Hematopoietic multipotent progenitor cell treated with erythropoietin and hydrocortisone succinate and interleukin-3 and kit ligand, for 4 days (in vitro differentiated cells): Measurements from ENCODE around the gene HENMT1.
"Not testable (repeated sequence)": the region's sequence is repeated elsewhere in the genome, so short reads cannot be mapped to it uniquely, and the experiment has no call there.

Experiments
- DNase-seq: peaks from one replicate; pipeline ENCODE4 v3.0.0-alpha.2; 2015

Gene HENMT1

GRCh38 chr1:108670131-108670773, 9.4 kb upstream of the HENMT1 start:
- no peak for DNase-seq

- no peak for DNase-seq
These were observed 8.8 kb upstream of the HENMT1 start for GRCh38 chr1:108669679-108670078.

DNA sequence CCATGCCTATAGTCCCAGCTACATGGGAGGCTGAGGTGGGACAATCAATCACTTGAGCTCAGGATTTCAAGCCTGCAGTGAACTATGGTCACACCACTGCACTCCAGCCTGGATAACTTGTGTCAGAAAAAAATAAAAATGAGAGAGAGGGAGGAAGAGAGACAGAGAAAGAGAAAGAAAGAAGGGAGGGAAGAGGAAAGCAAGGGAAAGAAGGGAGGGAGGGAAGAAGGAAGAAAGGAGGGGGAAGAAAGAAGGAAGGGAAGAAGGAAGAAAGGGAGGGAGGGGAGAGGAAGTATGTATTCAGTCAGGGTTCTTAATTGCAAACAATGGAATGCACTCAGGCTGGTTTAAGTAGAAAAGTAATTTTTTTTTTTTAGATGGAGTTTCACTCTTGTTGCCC, 7.9 kb upstream of the HENMT1 start:
- no peak for DNase-seq

DNA sequence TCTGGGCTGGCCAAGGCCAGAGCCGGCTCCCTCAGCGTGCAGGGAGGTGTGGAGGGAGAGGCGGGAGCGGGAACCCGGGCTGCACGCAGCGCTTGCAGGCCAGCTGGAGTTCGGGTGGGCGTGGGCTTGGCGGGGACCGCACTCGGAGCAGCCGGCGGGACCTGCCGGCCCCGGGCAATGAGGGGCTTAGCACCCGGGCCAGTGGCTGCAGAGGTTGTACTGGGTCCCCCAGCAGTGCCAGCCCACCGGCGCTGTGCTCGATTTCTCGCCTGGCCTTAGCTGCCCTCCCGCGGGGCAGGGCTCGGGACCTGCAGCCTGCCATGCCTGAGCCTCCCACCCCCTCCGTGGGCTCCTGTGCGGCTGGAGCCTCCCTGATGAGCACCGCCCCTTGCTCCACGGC, 6.5 kb upstream of the HENMT1 start:
- not testable (repeated sequence) for DNase-seq

DNA sequence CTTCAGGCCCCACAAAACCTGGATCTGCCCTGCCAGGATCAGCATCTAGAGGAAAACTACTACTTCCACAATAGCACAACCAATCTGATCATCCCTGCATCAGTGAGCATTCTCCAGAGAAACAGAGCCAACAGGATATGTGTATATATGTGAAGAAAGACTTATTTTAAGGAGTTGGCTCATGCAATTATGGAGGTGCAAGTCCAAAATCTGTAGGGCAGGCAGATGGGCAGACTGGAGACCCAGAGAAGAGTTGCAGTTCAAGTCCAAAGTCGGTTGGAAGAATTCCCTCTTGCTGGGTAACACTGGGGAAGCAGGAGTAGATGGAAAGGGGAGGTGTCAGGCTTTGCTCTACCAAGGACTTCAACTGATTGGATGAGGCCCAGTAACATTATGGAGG, 4.9 kb upstream of the HENMT1 start:
- no peak for DNase-seq

GRCh38 chr1:108665067-108665466, 4.2 kb upstream of the HENMT1 start:
- no peak for DNase-seq

GRCh38 chr1:108664481-108664880, 3.6 kb upstream of the HENMT1 start:
- peak; percentile 59 for DNase-seq

GRCh38 chr1:108663074-108663473, 2.2 kb upstream of the HENMT1 start:
- no peak for DNase-seq

DNA sequence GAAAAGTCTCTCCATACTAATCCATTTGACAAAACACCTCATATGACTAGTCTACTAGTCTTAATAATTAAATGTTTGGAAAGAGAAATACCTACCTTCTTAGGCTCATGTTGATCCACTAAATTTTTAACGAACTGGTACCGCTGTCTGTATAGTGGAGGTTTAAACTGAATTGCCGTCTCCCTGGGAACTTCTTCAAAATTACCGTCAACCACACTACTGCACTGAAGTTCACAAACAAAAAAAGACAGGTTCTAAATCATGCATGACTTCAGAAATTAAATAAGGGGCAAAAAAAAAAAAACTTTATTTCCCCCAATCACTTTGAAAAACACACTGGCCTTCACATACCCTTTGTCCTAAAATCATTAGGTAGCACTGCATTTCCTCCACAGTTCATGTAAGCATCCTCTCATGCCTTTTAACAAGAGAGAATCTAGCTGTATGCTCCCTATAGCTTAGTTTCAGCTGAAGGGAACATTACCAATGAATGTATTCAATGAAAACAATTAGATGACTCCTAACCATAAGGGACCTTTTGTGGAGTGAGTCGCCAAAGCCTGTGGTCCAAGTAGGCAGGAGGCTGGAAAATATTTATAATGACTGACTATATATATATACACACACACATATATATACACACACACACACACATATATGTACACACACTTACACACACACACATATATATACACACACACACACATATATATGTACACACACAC, 3.4 kb downstream of the HENMT1 start:
- no peak for DNase-seq

GRCh38 chr1:108653431-108654105, 7.3 kb downstream of the HENMT1 start:
- DNase-seq, result peak; percentile 29

- peak; percentile 94 for DNase-seq
These were observed 14.1 kb downstream of the HENMT1 start for GRCh38 chr1:108646648-108647269.

- no peak for DNase-seq
These were observed 14.6 kb downstream of the HENMT1 start for GRCh38 chr1:108646265-108646647.

GRCh38 chr1:108645564-108646184, 15.2 kb downstream of the HENMT1 start:
- DNase-seq, result peak; percentile 64

- DNase-seq, result peak; percentile 80
These were observed 15.9 kb downstream of the HENMT1 start for GRCh38 chr1:108644984-108645383.

DNA sequence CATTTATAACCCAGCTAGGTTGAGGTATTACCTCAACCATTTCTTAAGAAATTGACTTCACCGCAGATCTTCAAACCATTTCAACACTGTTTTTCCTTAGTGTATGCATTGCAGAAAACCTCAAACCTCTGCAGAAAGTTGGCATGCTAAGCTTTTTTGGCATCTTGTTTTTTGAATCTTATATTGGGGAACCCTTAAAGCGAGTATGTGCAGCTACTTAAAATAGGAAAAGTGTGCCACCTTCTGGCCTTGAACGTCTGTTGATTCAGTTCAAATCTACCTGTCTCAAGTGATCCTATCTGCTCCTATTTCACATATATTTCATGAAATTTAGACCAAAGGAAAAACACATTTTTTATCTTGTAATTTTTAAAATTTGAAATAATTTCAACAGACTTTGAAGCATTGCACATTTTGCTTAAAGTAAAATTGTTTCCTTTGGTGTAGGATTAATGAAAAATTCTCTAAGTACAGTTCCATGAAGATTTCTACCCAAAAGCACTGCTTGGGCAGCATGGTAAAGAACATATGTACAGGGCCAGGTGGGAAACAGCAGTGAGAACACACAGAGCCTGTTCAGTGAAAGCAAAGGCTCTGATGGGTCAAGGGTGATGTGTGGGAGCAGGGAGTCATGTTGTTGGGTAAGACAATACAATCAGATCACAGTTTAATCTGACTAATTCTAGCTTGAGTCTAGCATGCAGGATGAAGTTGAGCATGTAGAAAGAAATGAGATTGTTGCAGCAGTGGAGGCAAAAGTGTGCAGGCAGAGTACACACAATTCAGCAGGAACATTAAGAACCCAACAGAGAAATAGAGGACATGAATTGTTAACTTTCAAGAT, 17.2 kb downstream of the HENMT1 start:
- DNase-seq, result peak; percentile 88

DNA sequence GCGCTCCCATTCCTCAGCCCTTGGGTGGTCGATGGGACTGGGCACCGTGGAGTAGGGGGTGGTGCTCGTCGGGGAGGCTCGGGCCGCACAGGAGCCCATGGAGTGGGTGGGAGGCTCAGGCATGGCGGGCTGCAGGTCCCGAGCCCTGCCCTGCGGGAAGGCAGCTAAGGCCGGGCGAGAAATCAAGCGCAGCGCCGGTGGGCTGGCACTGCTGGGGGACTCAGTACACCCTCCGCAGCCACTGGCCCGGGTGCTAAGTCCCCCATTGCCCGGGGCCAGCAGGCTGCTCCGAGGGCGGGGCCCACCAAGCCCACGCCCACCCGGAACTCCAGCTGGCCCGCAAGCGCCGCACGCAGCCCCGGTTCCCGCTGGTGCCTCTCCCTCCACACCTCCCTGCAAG, 20.0 kb downstream of the HENMT1 start:
- not testable (repeated sequence) for DNase-seq

DNA sequence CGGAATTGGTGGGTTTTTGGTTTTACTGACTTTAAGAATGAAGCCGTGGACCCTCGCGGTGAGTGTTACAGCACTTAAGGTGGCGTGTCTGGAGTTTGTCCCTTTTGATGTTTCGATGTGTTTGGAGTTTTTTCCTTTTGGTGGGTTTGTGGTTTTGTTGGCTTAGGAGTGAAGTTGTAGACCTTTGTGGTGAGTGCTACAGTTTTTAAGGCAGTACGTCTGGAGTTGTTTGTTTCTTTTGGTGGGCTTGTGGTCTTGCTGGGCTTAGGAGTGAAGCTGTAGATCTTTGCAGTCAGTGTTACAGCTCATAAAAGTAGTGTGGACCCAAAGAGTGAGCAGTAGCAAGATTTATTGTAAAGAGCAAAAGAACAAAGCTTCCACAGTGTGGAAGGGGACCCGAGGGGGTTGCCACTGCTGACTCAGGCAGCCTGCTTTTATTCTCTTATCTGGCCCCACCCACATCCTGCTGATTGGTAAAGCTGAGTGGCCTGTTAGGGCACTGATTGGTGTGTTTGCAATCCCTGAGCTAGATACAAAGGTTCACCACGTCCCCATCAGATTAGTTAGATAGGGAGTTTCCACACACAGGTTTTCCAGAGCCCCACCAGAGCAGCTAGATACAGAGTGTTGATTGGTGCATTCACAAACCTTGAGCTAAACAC, 20.9 kb downstream of the HENMT1 start:
- DNase-seq, result peak; percentile 46

DNA sequence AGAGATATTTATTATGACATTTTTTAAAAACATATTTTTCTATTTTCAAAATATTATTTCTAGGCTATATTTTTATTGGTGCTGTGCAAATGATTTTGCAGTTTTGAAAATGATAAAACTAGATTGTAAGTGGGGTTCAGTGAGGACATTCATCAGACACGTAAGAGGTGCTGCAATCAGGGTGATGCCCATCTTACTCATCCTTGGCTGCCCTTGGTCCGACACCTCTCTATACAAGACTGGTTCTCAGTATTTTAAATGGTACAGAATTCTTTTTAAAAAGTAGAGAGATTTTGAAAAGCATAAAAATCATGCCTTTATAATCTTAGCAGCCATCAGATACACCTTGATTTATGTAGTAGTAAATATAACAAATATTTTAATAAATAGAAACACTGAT, 24.0 kb downstream of the HENMT1 start:
- DNase-seq, result no peak

DNA sequence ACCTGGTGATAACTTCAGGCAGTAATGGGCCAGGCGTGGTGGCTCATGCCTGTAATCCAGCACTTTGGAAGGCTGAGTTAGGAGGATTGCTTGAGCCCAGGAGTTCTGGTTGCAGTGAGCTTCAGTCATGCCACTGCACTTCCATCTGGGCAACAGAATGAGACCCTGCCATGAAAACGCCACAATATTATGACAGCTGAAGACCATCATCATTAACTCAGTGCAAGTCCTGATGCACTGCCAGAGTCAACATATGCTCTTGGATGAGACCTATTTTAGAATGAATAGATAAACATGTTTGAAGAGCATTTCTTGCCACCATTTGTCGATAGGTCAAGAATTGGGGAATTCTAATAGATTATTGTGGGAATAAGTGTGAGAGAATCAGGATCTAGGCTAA, 26.4 kb downstream of the HENMT1 start:
- no peak for DNase-seq

GRCh38 chr1:108628665-108629064, 32.2 kb downstream of the HENMT1 start:
- no peak for DNase-seq

DNA sequence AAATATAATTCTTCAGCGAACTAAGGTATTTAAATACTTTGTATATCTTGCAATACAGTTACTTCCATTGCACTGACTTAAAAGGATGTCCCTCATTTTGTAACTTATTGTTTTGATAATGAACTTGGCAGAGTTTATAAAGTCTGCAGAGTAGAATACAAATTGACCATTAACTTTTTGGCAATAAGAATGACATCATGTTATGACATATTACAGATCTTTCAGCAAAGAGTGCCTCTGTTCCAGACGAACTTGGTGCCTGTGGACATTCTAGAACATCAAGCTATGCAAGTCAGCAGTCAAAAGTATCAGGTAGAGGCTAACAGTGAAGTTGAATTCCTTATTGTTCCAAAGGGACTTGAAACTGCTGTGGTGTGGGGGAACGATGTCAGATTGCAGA, 32.9 kb downstream of the HENMT1 start:
- no peak for DNase-seq

DNA sequence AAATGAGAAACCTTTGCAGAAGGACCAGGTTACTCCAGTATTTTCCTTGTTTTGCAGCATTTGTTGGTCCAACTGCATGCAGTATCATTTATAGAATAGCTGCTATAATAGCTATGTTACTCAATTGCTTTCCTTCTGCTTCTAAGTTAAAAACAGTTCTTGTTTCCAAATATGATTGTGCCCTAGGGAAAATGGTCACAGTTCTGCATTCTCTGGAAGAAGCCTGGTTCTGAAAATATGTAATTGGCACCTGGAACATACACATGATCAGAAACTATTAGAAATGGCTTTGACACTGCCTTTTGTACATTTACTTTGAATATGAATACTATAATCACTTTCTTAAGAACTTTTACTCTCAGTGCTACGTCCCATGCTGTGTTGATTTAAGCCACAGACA, 33.6 kb downstream of the HENMT1 start:
- DNase-seq, result no peak
